Vagina (tissue), 2 donors: Measurements from ENCODE around the gene MALRD1. TPM values are rescaled to one million over a fixed set of nuclear protein-coding genes. Genes with fewer than 3 reads are reported as not detected.

Experiments used
- DNase-seq, 2 donors: peaks; one replicate each; pipeline ENCODE4 v3.0.0-alpha.2; 2017; ENCODE audit errors: extremely low spot score in 2 of 2
- H3K27ac ChIP-seq: fragments of 200-600 bp; sonication (generic); one replicate; pipeline ENCODE4 v1.5.1; 2019
- H3K27me3 ChIP-seq: fragments of 200-600 bp; sonication (generic); one replicate; pipeline ENCODE4 v1.5.1; 2019
- H3K36me3 ChIP-seq, 2 donors: fragments of 200-600 bp; sonication (generic); one replicate each; pipeline ENCODE4 v1.5.1; 2017 to 2019
- H3K4me1 ChIP-seq: fragments of 200-600 bp; sonication (generic); one replicate; pipeline ENCODE4 v1.5.1; 2019
- H3K4me3 ChIP-seq, 2 donors: fragments of 200-600 bp; sonication (generic); 1 replicate in 1 of 2; 2 replicates in 1 of 2; pipeline ENCODE4 v1.5.1; 2016 to 2019
- H3K9me3 ChIP-seq: fragments of 200-600 bp; sonication (generic); one replicate; pipeline ENCODE4 v1.5.1; 2019
- POLR2A ChIP-seq, 2 donors: fragments of 450-650 bp; IDR thresholded peaks; one replicate each; pipeline ENCODE4 v1.6.1; 2017; ENCODE audit warnings: antibody characterized with exemption in 2 of 2, mild to moderate bottlenecking in 2 of 2, moderate library complexity in 2 of 2
- POLR2AphosphoS5 ChIP-seq, 2 donors: sonication (generic); formaldehyde crosslinking; IDR thresholded peaks; one replicate each; pipeline ENCODE4 v1.9.0; 2017; ENCODE audit warnings: antibody characterized with exemption in 2 of 2, mild to moderate bottlenecking in 2 of 2, low read depth in 1 of 2; ENCODE audit not compliant: insufficient read depth in 1 of 2
- intact Hi-C: fragments of 100-400 bp; cut with DNase I; formaldehyde crosslinking; loops from one replicate; pipeline ENCODE4 v1.15.1; 2023
- total RNA-seq: library from RNA; depleted of rRNA; stranded (reverse); fragments of >200 nt; gene quantifications from one replicate; pipeline ENCODE4 v1.2.3, GENCODE V29; 2016
- TF ChIP-seq, protein P1 (sequence below), 3 experiments: fragments of 450-650 bp in 2 of 3; fragments of 200-600 bp in 1 of 3; sonication (generic) in 1 of 3; IDR thresholded peaks; one replicate each; pipeline ENCODE4 v1.5.1; 2017 to 2019; ENCODE audit warnings: antibody characterized with exemption in 3 of 3, mild to moderate bottlenecking in 2 of 3, moderate library complexity in 2 of 3

Gene MALRD1
- total RNA-seq, 1 donor from 2014 or later: 2.0 TPM

- no peak overlapping the region for H3K27ac ChIP-seq
- no peak for DNase-seq
- H3K9me3 ChIP-seq: no peaks in the 10 kb centered on the region
- H3K27me3 ChIP-seq: no peaks in the 10 kb centered on the region
- intact Hi-C loops: no loop called here
- no peak for TF ChIP-seq POLR2AphosphoS5 (IDR thresholded peaks at IDR 0.05; ENCODE audit: insufficient read depth in 1 of 2, low read depth in 1 of 2)
- TF ChIP-seq, protein P1, sequence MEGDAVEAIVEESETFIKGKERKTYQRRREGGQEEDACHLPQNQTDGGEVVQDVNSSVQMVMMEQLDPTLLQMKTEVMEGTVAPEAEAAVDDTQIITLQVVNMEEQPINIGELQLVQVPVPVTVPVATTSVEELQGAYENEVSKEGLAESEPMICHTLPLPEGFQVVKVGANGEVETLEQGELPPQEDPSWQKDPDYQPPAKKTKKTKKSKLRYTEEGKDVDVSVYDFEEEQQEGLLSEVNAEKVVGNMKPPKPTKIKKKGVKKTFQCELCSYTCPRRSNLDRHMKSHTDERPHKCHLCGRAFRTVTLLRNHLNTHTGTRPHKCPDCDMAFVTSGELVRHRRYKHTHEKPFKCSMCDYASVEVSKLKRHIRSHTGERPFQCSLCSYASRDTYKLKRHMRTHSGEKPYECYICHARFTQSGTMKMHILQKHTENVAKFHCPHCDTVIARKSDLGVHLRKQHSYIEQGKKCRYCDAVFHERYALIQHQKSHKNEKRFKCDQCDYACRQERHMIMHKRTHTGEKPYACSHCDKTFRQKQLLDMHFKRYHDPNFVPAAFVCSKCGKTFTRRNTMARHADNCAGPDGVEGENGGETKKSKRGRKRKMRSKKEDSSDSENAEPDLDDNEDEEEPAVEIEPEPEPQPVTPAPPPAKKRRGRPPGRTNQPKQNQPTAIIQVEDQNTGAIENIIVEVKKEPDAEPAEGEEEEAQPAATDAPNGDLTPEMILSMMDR (IDR thresholded peaks at IDR 0.05): no peak
- no peak for TF ChIP-seq POLR2A (IDR thresholded peaks at IDR 0.05)
- no peaks in the 10 kb centered on the region for H3K36me3 ChIP-seq
- no peak overlapping the region for H3K4me3 ChIP-seq
- no peaks in the 10 kb centered on the region for H3K4me1 ChIP-seq
Observed at GRCh38 chr10:19683960-19684359, 635.4 kb downstream of the MALRD1 start.

DNA sequence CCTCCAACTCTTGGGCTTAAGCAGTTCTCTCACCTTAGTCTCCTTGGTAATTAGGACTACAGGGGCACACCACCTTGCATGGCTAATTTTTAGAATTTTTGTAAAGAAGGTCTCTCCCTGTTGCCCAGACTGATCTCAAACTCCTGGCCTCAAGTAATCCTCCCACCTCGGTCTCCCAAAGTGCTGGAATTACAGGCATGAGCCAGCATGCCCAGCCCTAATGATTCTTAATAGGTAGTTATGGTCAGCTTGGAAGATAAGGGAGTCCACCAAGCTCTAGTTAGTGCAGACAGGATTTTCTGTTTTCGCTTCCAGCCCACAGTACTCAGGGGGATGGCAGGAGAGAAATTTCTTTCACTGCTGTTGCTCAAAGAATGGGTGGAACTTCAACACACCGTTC, 639.7 kb downstream of the MALRD1 start:
- H3K4me3 ChIP-seq: no peak overlapping the region
- H3K36me3 ChIP-seq: no peaks in the 10 kb centered on the region
- H3K27ac ChIP-seq: no peak overlapping the region
- no peaks in the 10 kb centered on the region for H3K4me1 ChIP-seq
- intact Hi-C loops: no loop called here
- no peak for DNase-seq
- no peak for TF ChIP-seq POLR2AphosphoS5 (IDR thresholded peaks at IDR 0.05; ENCODE audit: insufficient read depth in 1 of 2, low read depth in 1 of 2)
- TF ChIP-seq POLR2A (IDR thresholded peaks at IDR 0.05): no peak
- TF ChIP-seq, protein P1 (IDR thresholded peaks at IDR 0.05): no peak
- no peaks in the 10 kb centered on the region for H3K9me3 ChIP-seq
- no peaks in the 10 kb centered on the region for H3K27me3 ChIP-seq

DNA sequence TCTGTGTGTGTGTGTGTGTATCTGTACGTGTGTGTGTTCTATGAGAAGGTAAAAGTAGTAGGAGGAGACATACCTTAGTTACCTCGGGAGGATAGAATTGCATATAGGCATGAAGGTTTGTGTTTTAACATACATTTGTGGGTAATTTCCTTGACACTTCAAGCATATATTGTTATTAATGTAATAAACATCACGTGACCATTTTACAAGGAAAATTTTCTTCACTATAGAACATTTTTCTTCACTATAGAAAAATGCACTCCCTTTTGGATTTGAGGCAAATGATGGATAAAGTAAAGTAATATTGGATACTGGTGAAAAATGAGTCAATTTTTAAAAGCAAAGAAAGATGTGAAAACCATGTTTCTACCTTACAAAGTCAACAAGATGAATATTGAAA, 640.6 kb downstream of the MALRD1 start:
- Histone ChIP-seq H3K9me3 (no peaks in the 10 kb centered on the region), H3K27ac (no peak overlapping the region)
- TF ChIP-seq, protein P1 (IDR thresholded peaks at IDR 0.05): no peak
- TF ChIP-seq POLR2AphosphoS5 (IDR thresholded peaks at IDR 0.05; ENCODE audit: insufficient read depth in 1 of 2, low read depth in 1 of 2) (no peak), POLR2A (IDR thresholded peaks at IDR 0.05) (no peak)

GRCh38 chr10:19699299-19699698, 650.7 kb downstream of the MALRD1 start:
- Histone ChIP-seq H3K27ac (no peak overlapping the region), H3K4me3 (no peak overlapping the region), H3K4me1 (no peaks in the 10 kb centered on the region), H3K9me3 (no peaks in the 10 kb centered on the region), H3K27me3 (no peaks in the 10 kb centered on the region), H3K36me3 (no peaks in the 10 kb centered on the region)
- no peak for DNase-seq
- intact Hi-C loops: no loop called here
- no peak for TF ChIP-seq POLR2A (IDR thresholded peaks at IDR 0.05)
- TF ChIP-seq POLR2AphosphoS5 (IDR thresholded peaks at IDR 0.05; ENCODE audit: insufficient read depth in 1 of 2, low read depth in 1 of 2): no peak
- TF ChIP-seq, protein P1 (IDR thresholded peaks at IDR 0.05): no peak

More for the DNA sequence above, 640.6 kb downstream of the MALRD1 start:
- Histone ChIP-seq H3K27me3 (no peaks in the 10 kb centered on the region), H3K4me3 (no peak overlapping the region), H3K36me3 (no peaks in the 10 kb centered on the region), H3K4me1 (no peaks in the 10 kb centered on the region)
- DNase-seq: no peak
- intact Hi-C loops: no loop called here

DNA sequence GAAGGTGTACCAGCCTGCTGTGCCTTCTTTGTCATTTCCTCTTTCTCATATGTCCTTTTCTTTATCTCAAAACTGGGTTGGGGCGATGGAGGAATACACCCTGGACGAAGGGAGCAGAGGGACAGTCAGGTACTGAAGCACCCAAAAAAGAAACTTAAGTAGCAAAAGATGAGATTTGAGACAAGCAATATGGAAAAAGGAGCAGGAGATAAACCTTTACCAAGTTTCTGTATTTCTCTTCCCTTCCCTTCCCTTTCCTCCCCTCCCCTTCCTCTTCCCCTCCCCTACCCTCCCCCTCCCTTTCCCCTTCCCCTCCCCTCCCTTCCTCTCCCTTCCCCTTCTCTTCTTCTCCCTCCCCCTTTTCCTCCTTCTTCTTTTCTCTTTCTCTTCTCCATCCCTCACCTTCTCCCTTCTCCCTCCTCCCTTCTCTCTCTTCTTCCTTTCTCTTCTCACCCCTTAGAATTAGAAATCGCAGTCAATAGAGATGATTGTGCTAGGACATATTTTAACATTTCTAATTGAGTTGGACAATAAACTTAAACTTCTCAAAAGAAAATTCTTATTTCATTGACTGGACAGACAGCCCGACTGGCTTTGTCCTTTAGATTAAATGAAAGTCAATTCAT, 652.9 kb downstream of the MALRD1 start:
- Histone ChIP-seq H3K36me3 (no peaks in the 10 kb centered on the region), H3K4me3 (no peak overlapping the region), H3K4me1 (no peaks in the 10 kb centered on the region), H3K27me3 (no peaks in the 10 kb centered on the region), H3K9me3 (no peaks in the 10 kb centered on the region), H3K27ac (no peak overlapping the region)
- intact Hi-C loops: no loop called here
- DNase-seq: no peak
- no peak for TF ChIP-seq POLR2AphosphoS5 (IDR thresholded peaks at IDR 0.05; ENCODE audit: insufficient read depth in 1 of 2, low read depth in 1 of 2)
- no peak for TF ChIP-seq POLR2A (IDR thresholded peaks at IDR 0.05)
- TF ChIP-seq, protein P1 (IDR thresholded peaks at IDR 0.05): no peak
